OCI-LY1 (cell line): ENCODE data around the gene ULK4.
"Not testable (repeated sequence)": the region's sequence is repeated elsewhere in the genome, so short reads cannot be mapped to it uniquely, and the experiment has no call there.

Experiments
- H2AFZ ChIP-seq: fragments of 200-600 bp; sonication (generic), shearing (Covaris generic); 2 replicates; pipeline ENCODE4 v1.6.0; 2014; ENCODE audit warnings: antibody characterized with exemption, mild to moderate bottlenecking, low read length
- H3F3A ChIP-seq: fragments of 200-600 bp; sonication (generic), shearing (Covaris generic); 2 replicates; pipeline ENCODE4 v1.6.0; 2014; ENCODE audit warnings: mild to moderate bottlenecking, antibody characterized with exemption, low read length, moderate library complexity; ENCODE audit not compliant: insufficient read depth
- H3K27ac ChIP-seq: fragments of 200-600 bp; sonication (generic); 2 replicates; pipeline ENCODE4 v1.5.1; 2014; ENCODE audit warnings: low read length, mixed run types, mild to moderate bottlenecking, low read depth; ENCODE audit not compliant: poor library complexity, severe bottlenecking
- H3K27me3 ChIP-seq: fragments of 200-600 bp; sonication (generic); 2 replicates; pipeline ENCODE4 v1.6.0; 2014; ENCODE audit warnings: antibody characterized with exemption, mild to moderate bottlenecking, low read length, moderate library complexity; ENCODE audit not compliant: insufficient read depth
- H3K36me3 ChIP-seq: fragments of 200-600 bp; sonication (generic); 2 replicates; pipeline ENCODE4 v1.6.1; 2014; ENCODE audit warnings: mild to moderate bottlenecking, antibody characterized with exemption, low read length, moderate library complexity, mixed read lengths; ENCODE audit not compliant: insufficient read depth
- H3K4me1 ChIP-seq: fragments of 200-600 bp; sonication (generic); 2 replicates; pipeline ENCODE4 v1.5.1; 2014; ENCODE audit warnings: mild to moderate bottlenecking, low read length, moderate library complexity; ENCODE audit not compliant: insufficient read depth, severe bottlenecking
- H3K4me2 ChIP-seq: fragments of 200-600 bp; sonication (generic), shearing (Covaris generic); 2 replicates; pipeline ENCODE4 v1.6.1; 2014; ENCODE audit warnings: low read length
- H3K4me3 ChIP-seq: fragments of 200-600 bp; sonication (generic); 2 replicates; pipeline ENCODE4 v1.5.1; 2014; ENCODE audit warnings: low read length, low read depth, mild to moderate bottlenecking, mixed read lengths; ENCODE audit not compliant: poor library complexity, severe bottlenecking
- H3K79me2 ChIP-seq: fragments of 200-600 bp; shearing (Covaris generic); 2 replicates; pipeline ENCODE4 v1.6.1; 2016; ENCODE audit warnings: mixed run types, low read length, mixed read lengths; ENCODE audit not compliant: insufficient read depth
- H3K9ac ChIP-seq: fragments of 200-600 bp; sonication (generic), shearing (Covaris generic); 2 replicates; pipeline ENCODE4 v1.6.1; 2014; ENCODE audit warnings: mild to moderate bottlenecking, low read length, mixed read lengths
- H3K9me2 ChIP-seq: fragments of 200-600 bp; sonication (generic), shearing (Covaris generic); 2 replicates; pipeline ENCODE4 v1.6.1; 2014; ENCODE audit warnings: low read depth, mild to moderate bottlenecking, low read length, mixed read lengths
- H3K9me3 ChIP-seq: fragments of 200-600 bp; shearing (Covaris generic); 2 replicates; pipeline ENCODE4 v1.6.1; 2014; ENCODE audit warnings: low read length, mixed read lengths
- H4K20me1 ChIP-seq: fragments of 200-600 bp; sonication (generic), shearing (Covaris generic); 2 replicates; pipeline ENCODE4 v1.6.0; 2016; ENCODE audit warnings: mild to moderate bottlenecking, low read length; ENCODE audit not compliant: insufficient read depth
- EZH2 ChIP-seq: fragments of 200-600 bp; sonication (generic), shearing (Covaris generic); IDR thresholded peaks from 2 replicates; pipeline ENCODE4 v1.8.0; 2017; ENCODE audit warnings: borderline replicate concordance, mixed run types, mild to moderate bottlenecking, antibody characterized with exemption, low read length, moderate library complexity, mixed read lengths
- TF ChIP-seq, protein P1 (sequence below): fragments of 200-600 bp; sonication (generic), shearing (Covaris generic); IDR thresholded peaks from 2 replicates; pipeline ENCODE4 v1.5.1; 2017; ENCODE audit warnings: mild to moderate bottlenecking, antibody characterized with exemption, low read length, moderate library complexity, mixed read lengths

ULK4 gene

DNA sequence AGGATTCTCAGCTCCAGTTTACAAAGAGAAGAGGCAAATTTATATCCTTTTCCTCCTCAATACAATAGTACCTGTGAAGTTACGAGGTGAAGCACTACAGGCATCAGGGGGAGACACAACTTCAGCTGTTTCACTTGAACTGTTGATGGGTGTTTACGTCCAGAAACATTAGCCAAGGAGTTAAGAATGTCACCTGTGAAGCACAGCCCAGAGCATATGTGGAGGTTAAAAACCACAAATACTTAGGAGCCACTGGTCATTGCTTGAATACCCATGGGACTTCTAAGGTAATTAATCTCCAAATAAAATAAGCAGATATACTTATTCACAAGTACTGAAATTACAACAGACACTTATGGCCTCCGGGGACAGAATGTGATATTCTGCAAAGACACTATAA, 246.5 kb downstream of the ULK4 start:
- Histone ChIP-seq H3K9ac (no peak overlapping the region), H3K9me2 (no peaks in the 10 kb centered on the region), H3K27ac (no peak overlapping the region), H2AFZ (no peak overlapping the region), H3K4me2 (no peak overlapping the region), H3K4me1 (no peaks in the 10 kb centered on the region), H3K36me3 (no peaks in the 10 kb centered on the region), H3K79me2 (no peaks in the 10 kb centered on the region), H4K20me1 (no peaks in the 10 kb centered on the region), H3K9me3 (no peaks in the 10 kb centered on the region), H3F3A (no peaks in the 10 kb centered on the region), H3K4me3 (no peak overlapping the region), H3K27me3 (no peaks in the 10 kb centered on the region)
- TF ChIP-seq, protein P1, sequence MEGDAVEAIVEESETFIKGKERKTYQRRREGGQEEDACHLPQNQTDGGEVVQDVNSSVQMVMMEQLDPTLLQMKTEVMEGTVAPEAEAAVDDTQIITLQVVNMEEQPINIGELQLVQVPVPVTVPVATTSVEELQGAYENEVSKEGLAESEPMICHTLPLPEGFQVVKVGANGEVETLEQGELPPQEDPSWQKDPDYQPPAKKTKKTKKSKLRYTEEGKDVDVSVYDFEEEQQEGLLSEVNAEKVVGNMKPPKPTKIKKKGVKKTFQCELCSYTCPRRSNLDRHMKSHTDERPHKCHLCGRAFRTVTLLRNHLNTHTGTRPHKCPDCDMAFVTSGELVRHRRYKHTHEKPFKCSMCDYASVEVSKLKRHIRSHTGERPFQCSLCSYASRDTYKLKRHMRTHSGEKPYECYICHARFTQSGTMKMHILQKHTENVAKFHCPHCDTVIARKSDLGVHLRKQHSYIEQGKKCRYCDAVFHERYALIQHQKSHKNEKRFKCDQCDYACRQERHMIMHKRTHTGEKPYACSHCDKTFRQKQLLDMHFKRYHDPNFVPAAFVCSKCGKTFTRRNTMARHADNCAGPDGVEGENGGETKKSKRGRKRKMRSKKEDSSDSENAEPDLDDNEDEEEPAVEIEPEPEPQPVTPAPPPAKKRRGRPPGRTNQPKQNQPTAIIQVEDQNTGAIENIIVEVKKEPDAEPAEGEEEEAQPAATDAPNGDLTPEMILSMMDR, result no peak
- TF ChIP-seq EZH2, result no peak

DNA sequence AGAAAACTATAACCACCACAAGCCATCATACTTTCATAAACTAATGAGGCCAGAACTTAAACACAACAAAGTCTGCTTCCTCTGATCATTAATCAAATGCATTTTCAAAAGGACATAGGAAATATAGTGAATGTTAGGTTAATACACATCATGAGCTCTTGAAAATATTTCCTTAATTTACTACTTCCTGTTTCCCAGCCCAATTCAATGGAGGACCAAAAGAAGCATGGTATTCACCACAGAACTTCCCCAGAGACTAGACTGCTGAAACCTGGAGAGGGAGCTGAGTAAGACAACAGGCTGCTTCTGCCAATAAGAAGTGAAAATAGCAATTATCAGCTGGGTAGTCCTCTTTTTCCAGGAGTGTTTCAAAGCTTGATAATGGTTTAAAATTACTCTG, 250.3 kb downstream of the ULK4 start:
- Histone ChIP-seq H3K4me1 (no peaks in the 10 kb centered on the region), H3K9me3 (no peaks in the 10 kb centered on the region), H3K4me2 (no peak overlapping the region), H3K9ac (no peak overlapping the region), H3K36me3 (no peaks in the 10 kb centered on the region), H3K4me3 (no peak overlapping the region), H2AFZ (no peak overlapping the region), H3K27me3 (no peaks in the 10 kb centered on the region), H3F3A (no peaks in the 10 kb centered on the region), H3K27ac (no peak overlapping the region), H3K79me2 (no peaks in the 10 kb centered on the region), H4K20me1 (no peaks in the 10 kb centered on the region), H3K9me2 (no peaks in the 10 kb centered on the region)
- TF ChIP-seq, protein P1, result no peak
- no peak for TF ChIP-seq EZH2

DNA sequence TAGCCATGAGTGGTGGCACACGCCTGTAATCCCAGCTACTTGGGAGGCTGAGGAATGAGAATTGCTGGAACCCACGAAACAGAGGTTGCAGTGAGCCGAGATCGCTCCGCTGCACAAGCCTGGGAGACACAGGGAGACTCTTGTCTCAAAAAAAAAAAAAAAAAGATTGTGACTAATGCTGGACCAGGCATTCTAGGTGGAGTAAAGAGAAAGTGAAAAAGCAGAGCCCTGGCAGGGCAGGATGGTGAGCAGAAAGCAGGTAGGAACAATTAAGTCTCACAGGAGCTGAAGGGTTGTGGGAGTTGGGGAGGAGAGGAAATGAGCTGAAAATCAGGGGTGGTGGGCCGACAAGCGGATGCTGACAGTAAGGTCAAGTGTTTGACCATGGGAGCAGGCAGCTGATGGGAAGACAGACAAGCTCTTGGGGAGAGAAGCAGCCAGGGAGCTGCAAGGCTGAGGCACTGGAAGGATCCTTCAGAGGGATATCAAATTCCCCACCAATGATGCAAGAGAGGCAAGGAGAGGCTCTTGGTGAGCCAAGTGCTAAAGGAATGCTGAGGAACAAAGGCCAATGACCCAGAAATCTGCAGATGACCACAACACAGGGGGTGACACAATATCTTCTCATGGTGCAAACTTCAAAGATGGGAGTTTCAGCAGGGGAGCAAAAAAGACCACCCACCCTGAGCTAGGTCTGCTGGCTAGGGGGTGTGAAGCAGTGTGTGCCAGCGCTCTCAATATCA, 251.1 kb downstream of the ULK4 start:
- Histone ChIP-seq H3K4me1 (no peaks in the 10 kb centered on the region), H3K79me2 (no peaks in the 10 kb centered on the region), H3K9me2 (no peaks in the 10 kb centered on the region), H3K9ac (no peak overlapping the region), H2AFZ (no peak overlapping the region), H3K36me3 (no peaks in the 10 kb centered on the region), H3K27ac (no peak overlapping the region), H3K27me3 (no peaks in the 10 kb centered on the region), H3K9me3 (no peaks in the 10 kb centered on the region), H4K20me1 (no peaks in the 10 kb centered on the region), H3K4me2 (no peak overlapping the region), H3K4me3 (no peak overlapping the region), H3F3A (no peaks in the 10 kb centered on the region)
- TF ChIP-seq EZH2, result no peak

DNA sequence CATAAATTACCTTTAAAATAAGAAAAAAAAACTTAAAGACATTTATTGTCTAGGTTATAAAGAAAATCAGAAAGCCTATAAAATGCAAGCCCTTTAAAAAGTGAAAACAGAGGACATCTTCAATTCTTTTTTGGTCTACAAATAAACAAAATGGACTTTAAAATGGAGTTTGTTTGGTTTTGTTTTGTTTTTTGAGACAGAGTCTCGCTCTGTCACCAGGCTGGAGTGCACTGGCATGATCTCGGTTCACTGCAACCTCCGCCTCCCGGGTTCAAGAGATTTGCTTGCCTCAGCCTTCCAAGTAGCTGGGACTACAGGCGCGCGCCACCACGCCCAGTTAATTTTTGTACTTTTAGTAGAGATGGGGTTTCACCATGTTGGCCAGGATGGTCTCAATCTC, 252.7 kb downstream of the ULK4 start:
- not testable (repeated sequence) for H3K9me2 ChIP-seq, H3K79me2 ChIP-seq, H3K4me1 ChIP-seq, H3K27me3 ChIP-seq, H3F3A ChIP-seq, H3K4me3 ChIP-seq, H4K20me1 ChIP-seq, H3K9me3 ChIP-seq, H3K9ac ChIP-seq, H3K27ac ChIP-seq, H2AFZ ChIP-seq, H3K36me3 ChIP-seq, H3K4me2 ChIP-seq
